Bronchial epithelial cell (primary cell): ENCODE measurements around the gene HMX1. TPM values are rescaled to one million over a fixed set of nuclear protein-coding genes. Genes with fewer than 3 reads are reported as not detected.

Experiments used
- DNase-seq: peaks from one replicate; pipeline ENCODE4 v3.0.0-alpha.2; 2010; ENCODE audit warnings: low read depth
- FAIRE-seq: peaks from 2 replicates; lab custom pipeline; 2011; peaks lifted over from hg19 to GRCh38; lab: Jason Lieb, UNC
- H3K27me3 ChIP-seq: 2 replicates; pipeline ENCODE4 v1.5.1; 2011; ENCODE audit warnings: low read length; ENCODE audit not compliant: control insufficient read depth, insufficient read depth
- H3K36me3 ChIP-seq: 2 replicates; pipeline ENCODE4 v1.5.1; 2011; ENCODE audit warnings: low read length; ENCODE audit not compliant: control insufficient read depth, insufficient read depth
- H3K4me3 ChIP-seq: 2 replicates; pipeline ENCODE4 v1.5.1; 2011; ENCODE audit warnings: mild to moderate bottlenecking, low read depth, low read length, control low read depth
- total RNA-seq: library from RNA; depleted of rRNA; stranded (reverse); fragments of >200 nt; gene quantifications from 2 replicates; pipeline ENCODE4 v1.2.1, GENCODE V29; 2014
- TF ChIP-seq, protein P1 (sequence below): IDR thresholded peaks from 2 replicates; pipeline ENCODE4 v1.5.1; 2011; ENCODE audit warnings: mild to moderate bottlenecking, moderate library complexity, low read length, control low read depth, inconsistent platforms; ENCODE audit not compliant: insufficient read depth, severe bottlenecking

The HMX1 gene
- total RNA-seq, 1 donor from 2014 or later = not detected

- peaks cover 2% of the 10 kb centered on the region for H3K27me3 ChIP-seq
- no peak for FAIRE-seq
- TF ChIP-seq, protein P1, sequence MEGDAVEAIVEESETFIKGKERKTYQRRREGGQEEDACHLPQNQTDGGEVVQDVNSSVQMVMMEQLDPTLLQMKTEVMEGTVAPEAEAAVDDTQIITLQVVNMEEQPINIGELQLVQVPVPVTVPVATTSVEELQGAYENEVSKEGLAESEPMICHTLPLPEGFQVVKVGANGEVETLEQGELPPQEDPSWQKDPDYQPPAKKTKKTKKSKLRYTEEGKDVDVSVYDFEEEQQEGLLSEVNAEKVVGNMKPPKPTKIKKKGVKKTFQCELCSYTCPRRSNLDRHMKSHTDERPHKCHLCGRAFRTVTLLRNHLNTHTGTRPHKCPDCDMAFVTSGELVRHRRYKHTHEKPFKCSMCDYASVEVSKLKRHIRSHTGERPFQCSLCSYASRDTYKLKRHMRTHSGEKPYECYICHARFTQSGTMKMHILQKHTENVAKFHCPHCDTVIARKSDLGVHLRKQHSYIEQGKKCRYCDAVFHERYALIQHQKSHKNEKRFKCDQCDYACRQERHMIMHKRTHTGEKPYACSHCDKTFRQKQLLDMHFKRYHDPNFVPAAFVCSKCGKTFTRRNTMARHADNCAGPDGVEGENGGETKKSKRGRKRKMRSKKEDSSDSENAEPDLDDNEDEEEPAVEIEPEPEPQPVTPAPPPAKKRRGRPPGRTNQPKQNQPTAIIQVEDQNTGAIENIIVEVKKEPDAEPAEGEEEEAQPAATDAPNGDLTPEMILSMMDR = no peak
- H3K36me3 ChIP-seq = no peaks in the 10 kb centered on the region
- no peak overlapping the region for H3K4me3 ChIP-seq
- no peak for DNase-seq
Measured at GRCh38 chr4:8851321-8852117, 20.1 kb downstream of the HMX1 start.

DNA sequence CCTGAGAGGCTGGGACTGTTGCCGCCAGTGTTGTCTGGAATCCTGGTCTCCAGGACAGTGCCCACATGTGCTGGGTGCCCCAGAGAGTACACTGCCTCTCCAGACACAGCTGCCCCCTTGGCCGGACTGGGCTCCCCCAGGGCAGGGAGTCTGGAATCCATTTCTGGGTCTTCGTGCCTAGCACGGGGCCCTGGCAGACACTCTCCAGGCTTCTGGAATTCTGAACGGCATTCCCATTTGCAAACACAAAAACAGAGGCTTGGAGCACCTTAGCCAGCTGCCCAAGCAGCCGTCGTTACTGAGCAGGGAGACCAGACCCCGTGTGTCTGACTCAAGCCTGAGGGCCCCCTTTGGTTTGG is 20.8 kb downstream of the HMX1 start:
- Histone ChIP-seq H3K4me3 (no peak overlapping the region), H3K27me3 (no peaks in the 10 kb centered on the region), H3K36me3 (no peaks in the 10 kb centered on the region)
- no peak for DNase-seq
- no peak for FAIRE-seq
- TF ChIP-seq, protein P1 = no peak

GRCh38 chr4:8850074-8850829 is 21.4 kb downstream of the HMX1 start:
- DNase-seq = no peak
- TF ChIP-seq, protein P1 = no peak
- no peak for FAIRE-seq
- no peak overlapping the region for H3K4me3 ChIP-seq
- no peaks in the 10 kb centered on the region for H3K36me3 ChIP-seq
- no peaks in the 10 kb centered on the region for H3K27me3 ChIP-seq

- Histone ChIP-seq H3K27me3 (no peaks in the 10 kb centered on the region), H3K4me3 (no peak overlapping the region), H3K36me3 (no peaks in the 10 kb centered on the region)
- FAIRE-seq (no peak), DNase-seq (no peak)
- TF ChIP-seq, protein P1 = no peak
Measured at GRCh38 chr4:8849266-8850073, 22.2 kb downstream of the HMX1 start.

DNA sequence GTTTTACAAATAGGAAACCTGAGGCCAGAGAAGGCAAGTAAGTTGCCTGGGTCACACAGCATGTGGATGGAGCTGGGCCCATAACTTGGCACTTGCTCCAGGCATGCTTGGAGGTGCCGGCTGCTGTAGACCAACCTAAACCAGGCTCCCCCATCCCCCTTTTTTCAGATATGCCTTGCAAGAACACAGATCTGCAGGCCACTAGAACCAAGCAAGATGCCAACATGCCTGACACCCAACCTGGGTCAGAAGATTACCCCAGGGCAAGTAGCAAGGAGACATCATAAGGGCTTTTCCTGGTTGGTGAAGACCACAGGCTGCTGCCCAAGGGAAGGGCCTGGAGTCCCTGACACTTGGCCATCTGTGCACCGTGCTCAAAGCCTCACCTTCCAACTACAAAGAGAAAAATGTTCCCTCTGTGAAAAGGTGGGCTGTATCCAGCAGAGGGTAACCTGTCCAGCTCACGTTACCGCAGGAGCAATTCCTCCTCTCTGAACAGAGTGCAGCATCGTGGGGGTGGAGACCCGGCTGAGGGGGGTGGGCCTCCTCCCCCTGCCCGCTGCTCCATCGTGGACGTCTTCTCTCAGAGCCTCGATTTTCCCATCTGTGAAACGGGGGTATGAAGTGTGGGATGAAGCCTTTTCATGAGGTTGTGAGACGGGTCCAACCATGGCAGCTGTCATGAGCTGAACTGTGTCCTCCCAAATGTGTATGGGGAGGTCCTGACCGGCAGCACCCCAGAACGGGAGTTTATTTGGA is 23.0 kb downstream of the HMX1 start:
- DNase-seq (no peak), FAIRE-seq (no peak)
- no peak overlapping the region for H3K4me3 ChIP-seq
- H3K27me3 ChIP-seq = no peaks in the 10 kb centered on the region
- H3K36me3 ChIP-seq = no peaks in the 10 kb centered on the region
- TF ChIP-seq, protein P1 = no peak
